ENCODE measurements around the gene EFCAB14.
"Not testable (repeated sequence)": the region's sequence is repeated elsewhere in the genome, so short reads cannot be mapped to it uniquely, and the experiment has no call there.

Gene EFCAB14

DNA sequence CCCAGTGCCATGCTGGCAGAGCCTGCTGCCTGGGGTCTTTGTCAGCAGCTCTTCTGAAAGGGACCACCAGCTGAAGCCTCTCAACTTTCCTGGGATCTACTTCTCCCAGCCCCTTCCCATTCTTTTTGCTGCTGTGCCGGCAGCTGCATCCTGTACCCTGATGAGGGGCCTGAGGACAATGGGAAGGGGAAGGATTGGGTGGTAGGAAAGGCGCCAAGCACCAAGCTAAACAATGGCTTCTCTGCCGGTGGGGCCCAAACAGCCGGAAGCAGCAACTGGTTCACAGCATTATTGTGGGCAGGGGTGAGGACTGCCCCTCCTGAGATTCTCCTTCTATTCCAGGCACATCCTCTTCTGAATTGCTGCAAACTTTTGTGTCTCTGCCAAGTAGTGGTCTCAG lies 5.0 kb upstream of the EFCAB14 start:
- DNase-seq (ENCODE audit: low read depth in 2 of 2), result no peak

- no peak for DNase-seq (ENCODE audit: low read depth in 2 of 2)
Measured at GRCh38 chr1:46721686-46722205, 2.8 kb upstream of the EFCAB14 start.

DNA sequence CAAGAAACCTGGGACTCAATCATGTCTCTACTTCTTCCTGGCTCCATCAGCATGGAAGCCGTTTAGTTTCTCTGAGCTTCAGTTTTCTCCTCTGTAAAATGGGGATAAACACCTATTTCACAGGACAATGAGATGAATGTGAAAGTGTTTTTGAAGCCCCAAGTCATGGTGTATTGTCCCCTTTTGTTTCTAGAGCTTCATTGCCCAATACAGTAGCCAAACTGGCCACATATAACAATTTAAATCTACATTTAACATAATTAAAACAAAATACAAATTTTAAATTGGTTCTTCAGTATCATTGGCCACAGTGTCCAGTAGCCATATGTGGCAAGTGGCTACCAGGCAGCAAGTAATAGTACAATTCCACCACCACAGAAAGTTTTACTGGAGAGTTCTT lies 2.3 kb upstream of the EFCAB14 start:
- no peak for DNase-seq (ENCODE audit: low read depth in 2 of 2)

DNA sequence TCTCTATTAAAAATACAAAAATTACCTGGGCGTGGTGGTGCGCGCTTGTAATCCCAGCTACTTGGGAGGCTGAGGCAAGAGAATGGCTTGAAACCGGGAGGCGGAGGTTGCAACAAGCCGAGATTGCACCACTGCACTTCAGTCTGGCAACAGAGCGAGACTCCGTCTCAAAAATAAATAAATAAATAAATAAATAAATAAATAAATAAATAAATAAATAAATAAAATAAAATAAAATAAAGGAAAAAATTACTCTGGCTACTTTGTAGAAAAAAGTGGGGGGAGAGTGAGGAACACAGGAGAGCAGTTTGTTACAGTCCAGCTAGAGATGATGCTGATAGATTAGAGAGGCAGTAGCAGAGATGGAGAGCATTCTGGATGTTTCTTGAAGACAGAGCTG lies 1.4 kb upstream of the EFCAB14 start:
- DNase-seq (ENCODE audit: low read depth in 2 of 2), result not testable (repeated sequence)

DNA sequence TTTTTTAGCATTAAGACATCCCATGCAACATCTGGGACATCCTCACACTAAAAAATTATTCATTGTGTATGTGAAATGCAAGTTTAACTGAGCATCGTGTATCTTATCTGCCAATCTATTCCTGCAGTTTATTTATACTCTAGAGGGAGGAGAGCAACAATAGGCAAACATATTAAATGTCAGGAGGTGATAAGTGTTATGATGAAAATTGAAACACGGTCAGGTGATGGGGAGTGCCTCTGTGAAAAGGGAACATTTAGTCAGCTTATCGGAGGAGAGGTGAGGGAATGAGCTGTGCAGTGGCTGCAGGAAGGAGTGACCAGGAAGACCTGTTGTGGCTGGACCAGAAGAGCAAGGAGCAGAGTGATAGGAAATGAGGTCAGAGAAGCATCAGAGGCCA lies 775 bp upstream of the EFCAB14 start:
- DNase-seq (ENCODE audit: low read depth in 2 of 2), result no peak

DNA sequence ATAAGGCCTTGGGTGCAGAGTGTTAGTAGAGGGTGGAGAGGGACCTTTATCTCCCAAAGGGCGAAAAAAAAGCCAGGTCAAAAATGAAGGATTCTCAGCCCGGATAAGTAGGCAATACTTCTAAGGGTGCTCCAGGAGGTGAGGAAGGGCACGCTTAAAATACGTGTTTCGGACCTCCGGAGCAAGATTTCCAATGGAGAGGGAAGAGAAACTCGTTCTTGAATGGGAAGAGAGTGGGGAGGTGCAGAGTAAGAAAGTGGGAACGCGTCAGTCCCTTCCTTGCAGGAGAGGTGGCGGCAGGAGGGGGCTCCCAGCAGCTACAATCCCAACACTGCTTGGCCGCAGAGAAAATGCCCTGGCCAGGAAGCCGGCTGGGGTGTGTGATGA lies 581 bp downstream of the EFCAB14 start:
- no peak for DNase-seq (ENCODE audit: low read depth in 2 of 2)

DNA sequence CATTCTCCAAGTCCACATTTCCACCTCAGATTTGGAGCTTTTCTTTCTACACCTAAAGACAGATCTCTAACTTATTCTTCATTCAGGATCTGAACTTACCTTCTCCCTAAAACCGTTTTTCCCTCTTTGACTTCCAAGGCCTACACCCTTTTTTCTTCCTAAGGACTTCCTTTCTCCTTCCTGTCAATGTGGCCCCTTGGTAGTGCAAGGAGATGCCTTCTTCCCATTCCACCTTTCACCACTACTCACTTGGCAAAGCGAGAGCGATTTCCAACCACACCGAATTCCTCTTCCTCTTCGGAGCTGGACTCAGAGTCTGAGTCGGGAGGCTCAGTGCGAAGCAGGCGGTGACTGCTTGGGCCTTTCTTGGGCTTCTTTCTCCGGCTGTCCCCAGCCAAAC lies 1.3 kb downstream of the EFCAB14 start:
- DNase-seq (ENCODE audit: low read depth in 2 of 2), result no peak

- DNase-seq (ENCODE audit: low read depth in 2 of 2), result no peak
Measured at GRCh38 chr1:46714976-46715375, 3.9 kb downstream of the EFCAB14 start.

GRCh38 chr1:46708121-46708520 lies 10.8 kb downstream of the EFCAB14 start:
- no peak for DNase-seq (ENCODE audit: low read depth in 2 of 2)

DNA sequence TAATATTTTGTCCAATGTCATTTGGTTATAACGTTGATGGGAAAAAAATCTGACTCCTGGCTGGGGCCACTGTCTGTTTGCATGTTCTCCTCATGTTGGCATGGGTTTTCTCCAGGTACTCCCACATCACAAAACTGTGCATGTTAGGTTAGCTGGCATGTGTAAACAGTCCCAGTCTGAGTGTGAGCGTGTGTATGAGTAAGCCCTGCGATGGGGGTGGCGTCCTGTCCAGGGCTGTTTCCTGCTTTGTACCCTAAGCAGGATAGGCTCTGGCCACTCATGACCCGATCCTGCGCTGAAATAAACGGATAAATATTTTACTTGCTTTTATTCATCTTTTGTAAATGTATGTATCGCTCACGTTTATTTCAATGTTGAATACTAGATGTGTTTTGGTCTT lies 13.5 kb downstream of the EFCAB14 start:
- no peak for DNase-seq (ENCODE audit: low read depth in 2 of 2)

GRCh38 chr1:46703927-46704641 lies 14.8 kb downstream of the EFCAB14 start:
- DNase-seq (ENCODE audit: low read depth in 2 of 2), result no peak

DNA sequence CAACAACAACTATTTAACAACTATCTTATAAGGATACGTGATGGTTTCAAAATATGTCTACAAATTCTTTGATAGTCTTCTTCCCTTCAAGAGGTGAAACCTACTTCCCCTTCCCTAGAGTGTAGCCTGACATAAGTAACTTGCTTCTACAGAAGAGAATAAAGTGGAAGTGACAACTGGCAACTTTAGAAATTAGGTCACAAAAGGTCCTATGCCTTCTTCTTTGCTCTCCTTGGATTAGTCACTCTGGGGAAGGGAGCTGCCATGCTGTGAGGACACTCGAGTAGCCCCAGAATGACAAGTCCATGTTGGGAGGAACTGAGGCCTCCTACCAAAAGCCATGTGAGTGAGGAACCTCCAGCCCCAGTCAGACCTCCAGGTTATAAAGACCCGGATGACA lies 19.2 kb downstream of the EFCAB14 start:
- DNase-seq (ENCODE audit: low read depth in 2 of 2), result no peak

DNA sequence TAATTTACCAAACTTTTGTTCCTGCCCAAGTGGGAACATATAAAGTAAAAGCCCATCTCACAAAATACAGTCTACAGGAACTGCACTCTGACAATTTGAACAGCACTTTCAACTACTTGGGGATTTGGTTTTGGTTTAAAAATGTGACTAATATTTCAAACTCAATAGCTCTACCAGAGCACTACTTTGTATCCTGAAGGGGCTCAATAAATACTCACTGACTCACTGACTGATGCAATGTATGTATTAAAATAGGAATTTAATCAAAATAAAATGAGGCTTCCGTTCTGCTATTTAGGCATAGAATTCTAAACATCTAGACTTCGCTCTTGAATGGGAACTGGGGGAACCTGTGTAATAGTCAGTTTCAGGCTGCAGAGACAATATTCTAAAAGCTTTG lies 21.9 kb downstream of the EFCAB14 start:
- no peak for DNase-seq (ENCODE audit: low read depth in 2 of 2)

- not testable (repeated sequence) for DNase-seq (ENCODE audit: low read depth in 2 of 2)
Measured at GRCh38 chr1:46694676-46695075, 24.2 kb downstream of the EFCAB14 start.

DNA sequence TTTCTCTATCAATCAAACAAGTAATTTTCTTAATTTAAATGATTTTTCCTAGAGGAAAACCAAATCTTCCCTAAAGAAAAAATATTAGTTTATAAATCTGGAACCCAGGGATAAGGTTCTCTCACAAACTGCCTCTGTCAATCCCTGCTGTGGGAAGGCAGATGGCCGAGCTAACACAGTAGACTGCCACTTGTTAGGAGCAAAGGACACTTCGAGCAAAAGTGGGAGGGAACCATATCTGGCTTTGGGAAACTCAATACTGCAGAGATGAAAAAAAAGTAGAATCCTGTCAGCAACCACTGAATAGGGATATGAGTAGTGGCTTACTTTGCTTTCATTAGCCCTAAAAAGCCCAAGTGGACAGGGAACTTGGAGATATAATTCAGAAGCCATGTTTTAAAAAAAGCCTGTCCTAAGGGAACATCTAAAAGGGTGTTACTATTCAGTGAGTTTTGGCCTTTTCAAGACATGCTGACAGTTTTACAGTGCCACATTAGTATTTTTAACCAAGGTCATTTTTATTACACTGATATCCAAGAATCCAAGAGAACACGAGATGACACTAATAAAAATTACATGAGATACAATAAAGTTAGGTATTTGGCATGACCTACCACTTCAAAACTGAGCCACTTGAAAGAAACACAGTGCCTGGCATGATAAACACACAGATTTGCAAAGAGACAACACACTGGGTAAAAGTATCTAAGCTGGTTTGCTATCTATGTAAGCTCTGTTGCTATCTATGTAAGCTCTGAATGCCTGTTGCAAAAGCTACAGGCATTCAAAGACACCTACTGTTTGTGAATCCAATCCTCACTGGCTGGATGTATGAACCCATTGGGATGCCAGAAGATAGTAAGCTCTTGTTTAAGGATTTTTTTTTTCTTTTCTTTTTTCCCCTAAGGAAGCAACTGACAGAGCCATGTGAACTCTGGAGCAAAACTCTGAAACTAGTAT lies 25.8 kb downstream of the EFCAB14 start:
- no peak for DNase-seq (ENCODE audit: low read depth in 2 of 2)

DNA sequence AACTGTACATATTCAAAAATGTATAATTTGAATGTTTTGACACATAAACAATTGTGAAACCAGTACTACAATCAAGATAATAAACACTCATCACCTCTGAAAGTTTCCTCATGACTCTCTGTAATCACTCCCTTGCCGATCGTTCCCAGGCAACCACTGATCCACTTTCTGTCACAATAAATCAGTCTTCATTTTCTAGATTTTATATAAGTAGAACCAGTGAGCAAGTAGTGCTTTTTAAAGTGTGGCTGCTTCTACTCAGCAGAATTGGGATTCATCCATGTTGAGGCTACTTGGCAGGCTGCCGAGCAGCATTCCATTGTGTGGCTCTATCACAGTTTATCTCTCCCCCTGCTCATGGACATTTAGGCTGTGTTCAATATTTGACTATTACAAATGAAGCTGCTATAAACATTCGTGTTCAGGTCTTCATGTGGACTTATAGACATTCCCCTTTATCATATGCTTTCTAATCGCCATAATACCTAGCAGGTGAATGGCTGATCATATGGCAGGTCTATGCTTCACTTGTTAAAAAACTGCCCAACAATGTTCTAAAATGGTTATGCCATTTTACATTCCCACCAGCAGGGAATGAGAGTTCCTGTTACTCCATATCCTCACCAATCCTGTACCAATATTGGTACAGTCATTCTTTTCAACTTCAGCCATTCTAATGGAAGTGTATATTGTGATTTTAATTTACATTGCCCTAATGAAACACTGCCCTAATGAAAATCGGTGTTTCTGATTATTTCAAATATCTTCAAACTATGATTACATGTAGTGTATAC lies 26.7 kb downstream of the EFCAB14 start:
- DNase-seq (ENCODE audit: low read depth in 2 of 2), result no peak

- DNase-seq (ENCODE audit: low read depth in 2 of 2), result no peak
Measured at GRCh38 chr1:46690931-46691421, 27.9 kb downstream of the EFCAB14 start.

DNA sequence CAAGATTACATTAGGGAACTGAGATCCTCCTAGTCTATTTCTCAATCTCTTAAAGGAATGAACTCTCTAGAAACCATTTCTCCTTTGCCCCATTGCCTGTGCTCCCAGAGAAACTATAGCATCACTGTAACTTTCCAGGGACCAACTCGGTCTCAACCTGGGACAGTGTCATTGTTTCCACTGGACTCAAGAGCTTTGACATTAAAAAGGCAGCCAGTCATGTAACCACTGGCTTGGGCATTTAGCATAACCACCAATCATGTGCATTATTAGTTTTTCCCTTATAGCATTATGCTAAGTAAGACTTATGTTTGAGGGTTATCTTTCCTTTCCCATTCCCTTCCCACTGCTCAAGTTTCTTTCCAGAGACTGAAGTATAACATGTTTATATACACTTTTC lies 29.0 kb downstream of the EFCAB14 start:
- DNase-seq (ENCODE audit: low read depth in 2 of 2), result no peak

- DNase-seq (ENCODE audit: low read depth in 2 of 2), result no peak
Measured at GRCh38 chr1:46689356-46689755, 29.6 kb downstream of the EFCAB14 start.

DNA sequence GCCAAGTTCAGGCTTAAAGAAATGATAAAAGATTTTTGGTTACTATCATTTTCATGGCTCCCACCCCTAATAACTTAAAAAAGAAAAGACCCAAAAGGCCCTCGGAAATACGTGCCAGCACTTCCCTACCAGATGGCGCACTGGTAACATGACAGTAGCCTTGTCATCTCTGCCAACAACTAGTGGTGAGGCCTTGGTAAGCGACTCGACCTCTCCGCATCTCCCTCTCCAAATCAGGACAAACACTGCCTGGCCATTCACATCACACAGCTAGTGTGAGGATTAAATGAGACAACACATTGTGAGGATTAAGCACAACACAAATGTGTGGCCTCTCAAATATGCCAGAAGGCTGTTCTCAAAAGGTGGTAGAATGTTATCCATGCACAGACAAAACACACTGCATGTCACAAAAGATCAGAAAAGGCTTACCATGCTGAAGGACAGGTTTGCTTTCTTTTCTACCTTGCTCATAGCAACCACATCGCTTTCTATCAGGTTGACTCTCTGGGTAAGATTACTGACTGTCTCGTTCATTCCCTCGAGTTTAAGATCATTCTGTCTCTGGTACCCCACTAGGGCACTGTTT lies 30.9 kb downstream of the EFCAB14 start:
- DNase-seq (ENCODE audit: low read depth in 2 of 2), result no peak

DNA sequence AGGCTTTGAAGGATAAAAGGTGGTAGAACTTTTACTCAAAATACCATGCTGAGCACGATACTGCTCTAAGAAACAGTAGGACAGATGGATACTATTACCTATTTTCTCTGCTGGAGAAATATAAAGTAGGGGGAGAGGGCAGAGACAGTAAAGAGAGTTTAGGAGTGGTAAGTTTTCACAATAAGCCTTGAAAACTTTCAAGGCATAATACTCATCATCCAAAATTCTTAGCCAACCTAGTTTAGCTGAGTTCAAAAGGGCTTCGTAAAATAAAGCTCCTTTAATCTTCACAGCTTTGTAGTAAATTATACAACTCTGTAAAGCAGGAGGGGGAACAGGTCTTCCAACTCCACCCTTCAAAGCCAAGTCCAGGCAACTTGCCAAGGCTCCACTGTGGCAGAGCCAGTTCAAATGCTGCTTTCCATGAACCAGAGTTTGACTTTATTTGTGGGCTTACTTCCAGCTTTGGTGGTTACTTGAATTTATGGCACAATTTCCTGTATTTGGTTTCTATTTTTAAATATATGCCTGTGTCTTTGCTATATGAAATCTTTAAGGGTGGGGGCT lies 31.7 kb downstream of the EFCAB14 start:
- no peak for DNase-seq (ENCODE audit: low read depth in 2 of 2)
